HepG2 (cell line): Measurements from ENCODE around the gene SSNA1. TPM values are rescaled to one million over a fixed set of nuclear protein-coding genes. Genes with fewer than 3 reads are reported as not detected.

Source experiments
- CBFB ChIP-seq: sonication (generic); formaldehyde crosslinking; IDR thresholded peaks from 2 replicates; pipeline ENCODE4 v1.4.0; 2020; ENCODE audit warnings: missing genetic modification reagents
- CTCF ChIP-seq: sonication (generic); formaldehyde crosslinking; IDR thresholded peaks from 2 replicates; pipeline ENCODE4 v1.5.0; 2020; ENCODE audit warnings: mild to moderate bottlenecking, missing genetic modification reagents, moderate library complexity
- MED1 ChIP-seq: sonication (generic); formaldehyde crosslinking; IDR thresholded peaks from 2 replicates; pipeline ENCODE4 v1.4.0; 2020; ENCODE audit warnings: missing genetic modification reagents
- MIER3 ChIP-seq: IDR thresholded peaks from 2 replicates; pipeline ENCODE4 v1.6.1; 2016; ENCODE audit warnings: missing compliant biosample characterization, borderline replicate concordance
- PAXIP1 ChIP-seq: sonication (generic); formaldehyde crosslinking; conservative IDR thresholded peaks from 2 replicates; pipeline ENCODE4 v1.4.0; 2020; ENCODE audit warnings: mild to moderate bottlenecking, missing genetic modification reagents, moderate library complexity
- PRDM10 ChIP-seq: sonication (generic); formaldehyde crosslinking; IDR thresholded peaks from 2 replicates; pipeline ENCODE4 v1.4.0; 2020; ENCODE audit warnings: low read depth, missing genetic modification reagents
- SRF ChIP-seq: IDR thresholded peaks from 2 replicates; pipeline ENCODE4 v1.6.1; 2011; ENCODE audit warnings: mild to moderate bottlenecking, low read depth, low read length, moderate library complexity
- STAT5B ChIP-seq: sonication (generic); formaldehyde crosslinking; IDR thresholded peaks from 2 replicates; pipeline ENCODE4 v1.4.0; 2020; ENCODE audit warnings: missing genetic modification reagents
- XRCC5 ChIP-seq: fragments of 200-400 bp; formaldehyde crosslinking; optimal IDR thresholded peaks from 2 replicates; pipeline ENCODE3; 2017; ENCODE audit warnings: mild to moderate bottlenecking, low read length
- ZMYM4 ChIP-seq: sonication (generic); formaldehyde crosslinking; IDR thresholded peaks from 2 replicates; pipeline ENCODE4 v1.8.1; 2023; ENCODE audit warnings: mild to moderate bottlenecking, missing genetic modification reagents
- ZNF17 ChIP-seq: sonication (generic); formaldehyde crosslinking; IDR thresholded peaks from 2 replicates; pipeline ENCODE4 v1.5.0; 2020; ENCODE audit warnings: mild to moderate bottlenecking, missing genetic modification reagents
- ZNF234 ChIP-seq: sonication (generic); formaldehyde crosslinking; conservative IDR thresholded peaks from 2 replicates; pipeline ENCODE4 v1.5.1; 2020; ENCODE audit warnings: mild to moderate bottlenecking, missing genetic modification reagents
- ZNF280B ChIP-seq: sonication (generic); formaldehyde crosslinking; IDR thresholded peaks from 2 replicates; pipeline ENCODE4 v1.5.0; 2020; ENCODE audit warnings: missing genetic modification reagents, mild to moderate bottlenecking, borderline replicate concordance
- ZNF414 ChIP-seq: sonication (generic); formaldehyde crosslinking; IDR thresholded peaks from 2 replicates; pipeline ENCODE4 v1.5.0; 2020; ENCODE audit warnings: missing genetic modification reagents
- ZNF709 ChIP-seq: sonication (generic); formaldehyde crosslinking; IDR thresholded peaks from 2 replicates; pipeline ENCODE4 v1.5.0; 2020; ENCODE audit warnings: mild to moderate bottlenecking, missing genetic modification reagents
- polyA plus RNA-seq, 8 experiments: library from polyadenylated mRNA; depleted of rRNA in 3 of 8; stranded (reverse) in 7 of 8; unstranded in 1 of 8; fragments of >200 nt; fragmentation: Illumina TruSeq in 4 of 8; extraction: Trizol in 4 of 8; gene quantifications; 2 replicates each; pipeline versions ENCODE4 v1.2.1 to v1.2.3, GENCODE V29; 2011 to 2016; ENCODE audit warnings: low read depth in 4 of 8, missing spikeins in 1 of 8, mixed read lengths in 1 of 8; ENCODE audit not compliant: insufficient read depth in 1 of 8
- total RNA-seq, 5 experiments: library from RNA; depleted of rRNA; stranded (reverse); fragments of >200 nt; fragmentation: Illumina TruSeq; extraction: Trizol; gene quantifications; 2 replicates each; pipeline ENCODE4 v1.2.3, GENCODE V29; 2016; ENCODE audit warnings: low read depth in 1 of 5

SSNA1 gene
- total and polyA plus RNA-seq, 2 of the 13 experiments (the other 11 are each of a cell fraction or from before 2014, with no cell fraction given): 35.9 to 49.4 TPM

- TF ChIP-seq ZNF280B (CRISPR knock-in tag): peak; percentile 64
- TF ChIP-seq STAT5B: no peak
- TF ChIP-seq XRCC5: peak; percentile 79
- TF ChIP-seq ZNF414 (CRISPR knock-in tag): peak; percentile 62; the same call in 1 of the 2 replicates
- 0 out of 2 replicates have a peak, but pooled peaks have one; percentile 24 for TF ChIP-seq ZMYM4 (CRISPR knock-in tag)
- no peak for TF ChIP-seq ZNF234 (CRISPR knock-in tag)
- TF ChIP-seq SRF: no peak
- peak; percentile 46 for TF ChIP-seq MED1 (CRISPR knock-in tag)
- TF ChIP-seq PAXIP1 (CRISPR knock-in tag): no peak
- TF ChIP-seq ZNF17 (CRISPR knock-in tag): no peak
- peak; percentile 98 for TF ChIP-seq CTCF (CRISPR knock-in tag)
- TF ChIP-seq ZNF709: no peak
- no peak for TF ChIP-seq PRDM10 (CRISPR knock-in tag)
- peak; percentile 12; the same call in 1 of the 2 replicates for TF ChIP-seq CBFB
- TF ChIP-seq MIER3 (CRISPR knock-in tag): 0 out of 2 replicates have a peak, but pooled peaks have one; percentile 59
Measured at GRCh38 chr9:137227054-137227852, 38.8 kb downstream of the SSNA1 start, which contains the start of gene RNF224 (continued).
